Neural progenitor cell (in vitro differentiated cells): ENCODE results near the gene NTRK3. TPM values are rescaled to one million over a fixed set of nuclear protein-coding genes. Genes with fewer than 3 reads are reported as not detected.
A peak's percentile ranks its signal among the peaks of the same experiment; 100 is the strongest.
"Not testable (repeated sequence)": the region's sequence is repeated elsewhere in the genome, so short reads cannot be mapped to it uniquely, and the experiment has no call there.

ENCODE experiments used
- DNase-seq: peaks from one replicate; pipeline ENCODE4 v3.0.0-alpha.2; 2016; ENCODE audit warnings: low spot score
- H2AFZ ChIP-seq: fragments of 200-600 bp; sonication (generic); replicated peaks from 2 replicates; pipeline ENCODE4 v1.6.1; 2016; ENCODE audit warnings: antibody characterized with exemption
- H3F3A ChIP-seq: fragments of 200-600 bp; sonication (generic); 2 replicates; pipeline ENCODE4 v1.6.1; 2016; ENCODE audit warnings: antibody characterized with exemption, low read depth
- H3K27ac ChIP-seq: fragments of 200-600 bp; sonication (generic); 2 replicates; pipeline ENCODE4 v1.5.1; 2016; ENCODE audit warnings: mild to moderate bottlenecking
- H3K27me3 ChIP-seq: fragments of 200-600 bp; sonication (generic); 2 replicates; pipeline ENCODE4 v1.6.1; 2016; ENCODE audit warnings: mild to moderate bottlenecking, moderate library complexity
- H3K36me3 ChIP-seq: fragments of 200-600 bp; sonication (generic); 2 replicates; pipeline ENCODE4 v1.5.1; 2016
- H3K4me1 ChIP-seq: fragments of 200-600 bp; sonication (generic); 2 replicates; pipeline ENCODE4 v1.6.1; 2016; ENCODE audit warnings: mixed run types
- H3K4me2 ChIP-seq: fragments of 200-600 bp; sonication (generic); 2 replicates; pipeline ENCODE4 v1.6.1; 2016
- H3K4me3 ChIP-seq: fragments of 200-600 bp; sonication (generic); 2 replicates; pipeline ENCODE4 v1.5.1; 2016
- H3K79me2 ChIP-seq: fragments of 200-600 bp; sonication (generic); 2 replicates; pipeline ENCODE4 v1.6.1; 2016; ENCODE audit warnings: low read depth
- H3K9ac ChIP-seq: fragments of 200-600 bp; sonication (generic); 2 replicates; pipeline ENCODE4 v1.6.1; 2016
- H3K9me3 ChIP-seq: fragments of 200-600 bp; sonication (generic); 2 replicates; pipeline ENCODE4 v1.5.1; 2016; ENCODE audit warnings: low read depth
- H4K20me1 ChIP-seq: fragments of 200-600 bp; sonication (generic); 2 replicates; pipeline ENCODE4 v1.6.1; 2016; ENCODE audit warnings: low read depth
- H3K27ac Mint-ChIP-seq: 3 replicates; pipeline ENCODE4 v1.8.0; 2021; ENCODE audit warnings: mixed read lengths
- H3K27me3 Mint-ChIP-seq: 2 replicates; pipeline ENCODE4 v1.8.0; 2022; ENCODE audit warnings: low read depth, mild to moderate bottlenecking, inconsistent platforms, moderate library complexity, mixed read lengths; ENCODE audit not compliant: insufficient read depth
- H3K36me3 Mint-ChIP-seq: 3 replicates; pipeline ENCODE4 v1.8.0; 2021; ENCODE audit warnings: mixed read lengths
- H3K4me1 Mint-ChIP-seq: 3 replicates; pipeline ENCODE4 v1.8.0; 2021; ENCODE audit warnings: mixed read lengths
- H3K4me3 Mint-ChIP-seq: 3 replicates; pipeline ENCODE4 v1.8.0; 2021; ENCODE audit warnings: mild to moderate bottlenecking, moderate library complexity, mixed read lengths
- H3K9me3 Mint-ChIP-seq: 3 replicates; pipeline ENCODE4 v1.8.0; 2020; ENCODE audit warnings: mixed read lengths
- EZH2 ChIP-seq: fragments of 200-600 bp; sonication (generic); IDR thresholded peaks from 2 replicates; pipeline ENCODE4 v1.6.1; 2017; ENCODE audit warnings: antibody characterized with exemption, mild to moderate bottlenecking, moderate library complexity
- EZH2phosphoT487 ChIP-seq: fragments of 200-600 bp; sonication (generic); IDR thresholded peaks from 2 replicates; pipeline ENCODE4 v1.6.1; 2017; ENCODE audit warnings: antibody characterized with exemption
- total RNA-seq: library from RNA; depleted of rRNA; stranded (reverse); fragments of >200 nt; gene quantifications from 2 replicates; pipeline ENCODE4 v1.2.3, GENCODE V29; 2015; ENCODE audit warnings: low replicate concordance
- TF ChIP-seq, protein P1 (sequence below): fragments of 200-600 bp; sonication (generic); IDR thresholded peaks from 2 replicates; pipeline ENCODE4 v1.5.1; 2017; ENCODE audit warnings: antibody characterized with exemption, mild to moderate bottlenecking

NTRK3 gene
- total RNA-seq, 1 donor from 2014 or later, result 2.0 TPM

DNA sequence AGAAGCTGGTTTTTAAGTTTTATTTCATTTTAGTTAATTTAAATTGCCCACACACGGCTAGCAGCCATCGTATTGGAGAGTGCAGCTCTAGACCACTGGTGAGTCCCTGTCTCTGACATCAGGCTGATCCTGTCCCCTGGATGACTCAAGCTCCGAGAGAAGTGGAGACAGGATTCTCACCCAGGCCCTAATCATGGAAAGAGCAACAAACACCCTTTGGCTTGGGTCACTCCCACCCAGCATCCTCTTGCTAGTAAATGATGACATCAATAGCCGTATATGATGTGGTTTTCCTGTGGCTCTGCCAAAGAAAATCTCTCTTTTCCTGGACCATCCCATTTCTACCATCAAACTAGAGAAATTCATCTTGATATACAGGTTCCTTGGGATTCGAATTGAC, 182.2 kb downstream of the NTRK3 start:
- Histone ChIP-seq H3K79me2 (no peaks in the 10 kb centered on the region), H3F3A (no peaks in the 10 kb centered on the region), H2AFZ (no peak overlapping the region), H3K9me3 (no peaks in the 10 kb centered on the region), H3K4me1 (no peaks in the 10 kb centered on the region), H4K20me1 (no peaks in the 10 kb centered on the region), H3K4me3 (no peak overlapping the region), H3K36me3 (no peaks in the 10 kb centered on the region), H3K27me3 (no peaks in the 10 kb centered on the region), H3K9ac (no peak overlapping the region), H3K4me2 (no peak overlapping the region), H3K27ac (no peak overlapping the region)
- DNase-seq, result no peak
- TF ChIP-seq EZH2phosphoT487, result no peak
- TF ChIP-seq EZH2, result no peak
- TF ChIP-seq, protein P1, sequence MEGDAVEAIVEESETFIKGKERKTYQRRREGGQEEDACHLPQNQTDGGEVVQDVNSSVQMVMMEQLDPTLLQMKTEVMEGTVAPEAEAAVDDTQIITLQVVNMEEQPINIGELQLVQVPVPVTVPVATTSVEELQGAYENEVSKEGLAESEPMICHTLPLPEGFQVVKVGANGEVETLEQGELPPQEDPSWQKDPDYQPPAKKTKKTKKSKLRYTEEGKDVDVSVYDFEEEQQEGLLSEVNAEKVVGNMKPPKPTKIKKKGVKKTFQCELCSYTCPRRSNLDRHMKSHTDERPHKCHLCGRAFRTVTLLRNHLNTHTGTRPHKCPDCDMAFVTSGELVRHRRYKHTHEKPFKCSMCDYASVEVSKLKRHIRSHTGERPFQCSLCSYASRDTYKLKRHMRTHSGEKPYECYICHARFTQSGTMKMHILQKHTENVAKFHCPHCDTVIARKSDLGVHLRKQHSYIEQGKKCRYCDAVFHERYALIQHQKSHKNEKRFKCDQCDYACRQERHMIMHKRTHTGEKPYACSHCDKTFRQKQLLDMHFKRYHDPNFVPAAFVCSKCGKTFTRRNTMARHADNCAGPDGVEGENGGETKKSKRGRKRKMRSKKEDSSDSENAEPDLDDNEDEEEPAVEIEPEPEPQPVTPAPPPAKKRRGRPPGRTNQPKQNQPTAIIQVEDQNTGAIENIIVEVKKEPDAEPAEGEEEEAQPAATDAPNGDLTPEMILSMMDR, result no peak
- peaks cover 12% of the 10 kb centered on the region for H3K27me3 Mint-ChIP-seq
- H3K9me3 Mint-ChIP-seq, result no peaks in the 10 kb centered on the region
- H3K27ac Mint-ChIP-seq, result no peak overlapping the region
- no peak overlapping the region for H3K4me3 Mint-ChIP-seq
- H3K36me3 Mint-ChIP-seq, result no peaks in the 10 kb centered on the region
- peaks cover 12% of the 10 kb centered on the region for H3K4me1 Mint-ChIP-seq

DNA sequence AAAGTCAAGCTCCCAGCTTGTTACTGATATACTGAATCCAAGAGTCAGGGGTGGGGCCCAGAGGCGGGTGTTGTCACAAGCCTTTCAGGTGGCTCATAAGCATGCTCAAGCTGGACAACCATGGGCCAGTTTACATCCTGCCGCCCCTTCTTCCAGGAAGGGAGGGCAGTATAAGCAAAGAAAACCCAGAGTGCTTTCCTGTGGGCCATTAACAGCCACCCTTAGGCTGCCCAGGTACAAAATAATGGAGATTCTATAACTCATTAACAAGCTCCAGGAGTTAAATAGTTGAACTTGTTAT, 183.2 kb downstream of the NTRK3 start:
- no peaks in the 10 kb centered on the region for H3K36me3 ChIP-seq
- H3K27ac Mint-ChIP-seq, result no peak overlapping the region
- no peaks in the 10 kb centered on the region for H3K79me2 ChIP-seq
- peak; percentile 7 for DNase-seq
- H3K4me1 ChIP-seq, result no peaks in the 10 kb centered on the region
- H3K4me3 Mint-ChIP-seq, result no peak overlapping the region
- H3K36me3 Mint-ChIP-seq, result no peaks in the 10 kb centered on the region
- no peak overlapping the region for H3K27ac ChIP-seq
- peaks cover 8% of the 10 kb centered on the region for H3K27me3 Mint-ChIP-seq
- no peaks in the 10 kb centered on the region for H3F3A ChIP-seq
- TF ChIP-seq EZH2, result no peak
- H3K4me3 ChIP-seq, result no peak overlapping the region
- no peak overlapping the region for H2AFZ ChIP-seq
- H3K9ac ChIP-seq, result no peak overlapping the region
- H3K9me3 ChIP-seq, result no peaks in the 10 kb centered on the region
- no peaks in the 10 kb centered on the region for H3K27me3 ChIP-seq
- no peaks in the 10 kb centered on the region for H4K20me1 ChIP-seq
- no peaks in the 10 kb centered on the region for H3K9me3 Mint-ChIP-seq
- peaks cover 18% of the 10 kb centered on the region for H3K4me1 Mint-ChIP-seq
- H3K4me2 ChIP-seq, result no peak overlapping the region

DNA sequence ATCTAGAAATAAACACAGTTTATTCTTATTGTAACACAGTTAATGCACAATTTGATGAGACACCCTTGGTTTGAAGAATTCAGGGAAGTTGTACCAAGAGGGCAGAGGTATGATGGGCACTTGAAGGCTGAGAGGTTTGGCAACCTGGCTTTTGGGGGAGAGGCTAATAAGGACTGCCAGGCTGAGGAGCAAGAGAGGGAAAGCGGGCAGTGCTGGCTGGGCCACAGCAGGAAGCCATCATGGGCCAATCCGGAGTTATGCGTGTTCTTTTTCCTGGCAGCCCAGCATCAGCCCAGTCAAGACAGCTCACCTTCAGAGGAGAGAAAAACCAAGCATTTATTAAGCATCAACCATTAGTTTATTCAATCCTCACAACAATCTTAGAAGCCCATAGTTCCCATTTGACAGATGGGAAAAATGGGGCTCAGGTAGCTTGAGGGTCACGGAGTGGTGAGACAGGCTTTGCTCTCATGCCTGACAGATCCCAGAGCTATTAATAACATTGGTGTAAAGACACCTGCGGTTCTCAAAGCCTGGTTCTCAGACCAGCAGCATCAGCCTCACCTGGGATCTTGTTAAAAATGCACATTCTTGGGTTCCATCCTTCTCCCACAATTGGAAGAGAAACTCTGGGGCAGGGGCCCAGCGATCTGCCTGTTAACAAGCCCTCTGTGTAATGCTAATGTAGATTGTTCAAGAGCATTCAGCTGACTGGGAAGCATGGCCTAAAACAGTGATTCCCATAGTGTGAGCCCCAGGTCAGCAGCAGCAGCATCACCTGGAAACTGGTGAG, 183.7 kb downstream of the NTRK3 start:
- Mint-ChIP-seq H3K27ac (peak overlapping the region; percentile 7), H3K9me3 (no peaks in the 10 kb centered on the region), H3K4me1 (peaks cover 19% of the 10 kb centered on the region), H3K4me3 (no peak overlapping the region), H3K36me3 (no peaks in the 10 kb centered on the region), H3K27me3 (peaks cover 8% of the 10 kb centered on the region)
- no peaks in the 10 kb centered on the region for H3K9me3 ChIP-seq
- no peak for DNase-seq
- H3K27ac ChIP-seq, result no peak overlapping the region
- no peaks in the 10 kb centered on the region for H3K79me2 ChIP-seq
- H3K4me1 ChIP-seq, result no peaks in the 10 kb centered on the region
- no peak overlapping the region for H3K4me3 ChIP-seq
- TF ChIP-seq EZH2, result no peak
- no peak for TF ChIP-seq EZH2phosphoT487
- TF ChIP-seq, protein P1, result no peak
- H3K4me2 ChIP-seq, result no peak overlapping the region
- H3K27me3 ChIP-seq, result no peaks in the 10 kb centered on the region
- no peaks in the 10 kb centered on the region for H3F3A ChIP-seq
- H4K20me1 ChIP-seq, result no peaks in the 10 kb centered on the region
- no peak overlapping the region for H3K9ac ChIP-seq
- H2AFZ ChIP-seq, result no peak overlapping the region
- no peaks in the 10 kb centered on the region for H3K36me3 ChIP-seq

DNA sequence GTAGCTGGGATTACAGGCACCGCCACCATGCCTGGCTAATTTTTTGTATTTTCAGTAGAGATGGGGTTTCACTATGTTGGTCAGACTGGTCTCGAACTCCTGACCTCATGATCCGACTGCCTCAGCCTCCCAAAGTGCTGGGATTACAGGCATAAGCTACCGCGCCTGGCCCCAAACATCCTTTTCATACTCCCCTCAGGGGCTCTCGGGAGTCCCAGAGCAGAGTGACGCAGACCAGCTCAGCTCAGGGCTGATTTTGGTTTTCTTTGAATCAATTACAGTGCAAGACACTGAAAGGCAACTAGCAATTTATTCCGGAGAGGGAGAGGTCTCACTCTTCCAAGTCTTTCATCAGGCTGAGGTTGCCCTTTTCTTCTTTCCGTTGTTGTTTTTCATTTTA, 184.4 kb downstream of the NTRK3 start:
- H3K27ac ChIP-seq, H2AFZ ChIP-seq, H3K36me3 ChIP-seq, H3K27ac Mint-ChIP-seq, H4K20me1 ChIP-seq, H3K4me3 ChIP-seq, H3K4me3 Mint-ChIP-seq, H3K36me3 Mint-ChIP-seq, H3K27me3 ChIP-seq, H3F3A ChIP-seq, H3K4me1 ChIP-seq, H3K9me3 ChIP-seq, H3K79me2 ChIP-seq, DNase-seq, H3K9me3 Mint-ChIP-seq, H3K9ac ChIP-seq, H3K4me2 ChIP-seq, H3K27me3 Mint-ChIP-seq: not testable (repeated sequence)
- H3K4me1 Mint-ChIP-seq, result peaks cover 19% of the 10 kb centered on the region
